Neural progenitor cell (in vitro differentiated cells): Measurements from ENCODE around the gene PCDH9.

Experiments used
- EZH2 ChIP-seq: fragments of 200-600 bp; sonication (generic); IDR thresholded peaks from 2 replicates; pipeline ENCODE4 v1.6.1; 2017; ENCODE audit warnings: antibody characterized with exemption, mild to moderate bottlenecking, moderate library complexity
- EZH2phosphoT487 ChIP-seq: fragments of 200-600 bp; sonication (generic); IDR thresholded peaks from 2 replicates; pipeline ENCODE4 v1.6.1; 2017; ENCODE audit warnings: antibody characterized with exemption
- TF ChIP-seq, protein P1 (sequence below): fragments of 200-600 bp; sonication (generic); IDR thresholded peaks from 2 replicates; pipeline ENCODE4 v1.5.1; 2017; ENCODE audit warnings: antibody characterized with exemption, mild to moderate bottlenecking

DNA sequence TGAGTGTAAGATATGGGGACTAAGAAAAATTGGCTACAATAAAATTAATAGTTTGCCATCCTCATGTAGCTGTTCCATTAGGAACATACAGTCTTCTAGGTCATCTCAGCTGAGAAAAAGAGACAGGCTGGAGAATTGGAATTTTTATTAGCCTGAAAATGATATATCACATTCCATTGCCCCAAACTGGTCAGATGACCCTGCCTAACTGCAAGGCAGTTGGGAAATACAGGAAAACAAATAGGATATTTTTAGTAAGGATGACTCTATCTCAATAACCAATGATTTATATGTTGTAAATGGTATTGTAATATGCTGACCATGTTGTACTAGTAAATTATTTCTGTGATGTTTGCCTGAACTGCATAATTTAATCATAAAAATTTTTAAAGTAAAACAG is 673.8 kb downstream of the PCDH9 start:
- TF ChIP-seq EZH2phosphoT487 = no peak
- TF ChIP-seq, protein P1, sequence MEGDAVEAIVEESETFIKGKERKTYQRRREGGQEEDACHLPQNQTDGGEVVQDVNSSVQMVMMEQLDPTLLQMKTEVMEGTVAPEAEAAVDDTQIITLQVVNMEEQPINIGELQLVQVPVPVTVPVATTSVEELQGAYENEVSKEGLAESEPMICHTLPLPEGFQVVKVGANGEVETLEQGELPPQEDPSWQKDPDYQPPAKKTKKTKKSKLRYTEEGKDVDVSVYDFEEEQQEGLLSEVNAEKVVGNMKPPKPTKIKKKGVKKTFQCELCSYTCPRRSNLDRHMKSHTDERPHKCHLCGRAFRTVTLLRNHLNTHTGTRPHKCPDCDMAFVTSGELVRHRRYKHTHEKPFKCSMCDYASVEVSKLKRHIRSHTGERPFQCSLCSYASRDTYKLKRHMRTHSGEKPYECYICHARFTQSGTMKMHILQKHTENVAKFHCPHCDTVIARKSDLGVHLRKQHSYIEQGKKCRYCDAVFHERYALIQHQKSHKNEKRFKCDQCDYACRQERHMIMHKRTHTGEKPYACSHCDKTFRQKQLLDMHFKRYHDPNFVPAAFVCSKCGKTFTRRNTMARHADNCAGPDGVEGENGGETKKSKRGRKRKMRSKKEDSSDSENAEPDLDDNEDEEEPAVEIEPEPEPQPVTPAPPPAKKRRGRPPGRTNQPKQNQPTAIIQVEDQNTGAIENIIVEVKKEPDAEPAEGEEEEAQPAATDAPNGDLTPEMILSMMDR = no peak
- no peak for TF ChIP-seq EZH2
